LHCN-M2 (cell line): ENCODE results near the gene TOX2. TPM values are rescaled to one million over a fixed set of nuclear protein-coding genes. Genes with fewer than 3 reads are reported as not detected.

Source experiments
- DNase-seq: peaks from one replicate; pipeline ENCODE4 v3.0.0-alpha.2; 2012; ENCODE audit warnings: low read depth
- total RNA-seq: library from RNA; depleted of rRNA; stranded (reverse); fragments of >200 nt; gene quantifications from 2 replicates; pipeline ENCODE4 v1.2.3, GENCODE V29; 2014

TOX2 gene
- total RNA-seq, 1 experiment from 2014 or later: 1.6 TPM

GRCh38 chr20:44057698-44058675 is 143.3 kb downstream of the TOX2 start:
- DNase-seq: no peak

DNA sequence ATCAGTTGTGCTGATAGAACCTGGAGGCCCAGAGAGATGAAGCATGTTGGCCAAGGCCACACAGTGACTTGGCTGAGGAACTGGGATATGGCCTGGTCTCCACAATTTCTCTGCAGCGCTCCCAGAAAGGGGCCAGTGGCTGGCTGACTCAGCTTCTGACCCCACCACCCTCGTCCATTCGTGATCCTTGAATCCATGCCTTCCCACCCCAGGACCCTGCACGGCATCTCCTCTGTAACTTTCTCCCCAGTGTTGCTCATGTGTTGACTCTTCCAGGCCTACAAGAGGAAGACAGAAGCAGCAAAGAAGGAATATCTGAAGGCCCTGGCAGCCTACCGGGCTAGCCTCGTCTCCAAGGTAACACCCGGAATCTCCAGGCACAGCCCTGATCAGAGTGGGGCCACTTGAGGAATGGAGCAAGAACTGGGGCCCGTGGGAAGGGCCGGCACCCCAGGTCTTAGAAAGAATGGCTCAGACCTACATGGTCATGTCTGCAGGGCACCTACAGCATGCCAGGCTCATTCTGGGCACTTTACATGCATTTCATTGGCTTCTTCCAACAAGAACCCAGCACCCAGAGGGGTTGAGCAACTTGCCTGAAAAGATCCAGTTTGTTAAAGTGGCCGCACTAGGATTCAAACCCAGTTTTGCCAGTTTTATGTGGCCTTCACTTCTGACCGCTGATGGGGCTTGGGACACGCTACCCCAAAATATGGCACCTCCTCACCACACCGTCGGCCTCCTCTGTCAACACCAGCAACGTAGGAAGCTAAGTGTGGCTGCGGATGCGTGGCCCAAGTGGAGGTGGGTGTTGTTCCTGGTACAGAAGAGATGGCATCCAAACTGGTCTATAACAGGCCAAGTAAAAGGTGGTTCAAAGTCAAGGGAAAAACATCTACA is 150.1 kb downstream of the TOX2 start:
- no peak for DNase-seq

DNA sequence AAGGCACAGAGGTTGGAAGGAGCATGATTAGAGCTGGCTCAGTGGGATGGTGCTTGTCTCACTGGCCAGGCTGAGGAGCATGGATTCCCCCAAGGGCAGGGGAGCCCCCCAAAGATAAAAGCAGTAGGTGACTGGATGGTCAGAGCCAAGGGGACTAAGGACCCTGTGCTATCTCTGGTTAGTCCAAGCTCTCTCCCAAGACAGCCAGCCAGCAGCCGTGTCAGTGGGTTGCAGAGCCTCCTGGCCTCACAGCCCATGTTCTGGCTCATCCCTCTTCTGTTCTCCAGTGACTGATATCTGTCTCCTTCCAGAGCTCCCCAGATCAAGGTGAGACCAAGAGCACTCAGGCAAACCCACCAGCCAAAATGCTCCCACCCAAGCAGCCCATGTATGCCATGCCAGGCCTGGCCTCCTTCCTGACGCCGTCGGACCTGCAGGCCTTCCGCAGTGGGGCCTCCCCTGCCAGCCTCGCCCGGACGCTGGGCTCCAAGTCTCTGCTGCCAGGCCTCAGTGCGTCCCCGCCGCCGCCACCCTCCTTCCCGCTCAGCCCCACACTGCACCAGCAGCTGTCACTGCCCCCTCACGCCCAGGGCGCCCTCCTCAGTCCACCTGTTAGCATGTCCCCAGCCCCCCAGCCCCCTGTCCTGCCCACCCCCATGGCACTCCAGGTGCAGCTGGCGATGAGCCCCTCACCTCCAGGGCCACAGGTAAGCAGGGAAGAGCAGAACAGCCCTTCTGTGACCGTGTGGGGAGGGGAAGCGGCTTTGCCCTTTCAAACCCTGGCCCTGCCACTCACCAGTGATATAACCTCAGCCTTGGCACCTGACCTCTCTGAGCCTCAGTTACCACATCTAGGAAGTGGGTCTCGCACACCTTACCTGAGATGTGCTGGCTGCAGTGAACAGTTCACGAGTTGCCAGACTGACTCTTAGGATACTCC is 151.0 kb downstream of the TOX2 start:
- DNase-seq: no peak

DNA sequence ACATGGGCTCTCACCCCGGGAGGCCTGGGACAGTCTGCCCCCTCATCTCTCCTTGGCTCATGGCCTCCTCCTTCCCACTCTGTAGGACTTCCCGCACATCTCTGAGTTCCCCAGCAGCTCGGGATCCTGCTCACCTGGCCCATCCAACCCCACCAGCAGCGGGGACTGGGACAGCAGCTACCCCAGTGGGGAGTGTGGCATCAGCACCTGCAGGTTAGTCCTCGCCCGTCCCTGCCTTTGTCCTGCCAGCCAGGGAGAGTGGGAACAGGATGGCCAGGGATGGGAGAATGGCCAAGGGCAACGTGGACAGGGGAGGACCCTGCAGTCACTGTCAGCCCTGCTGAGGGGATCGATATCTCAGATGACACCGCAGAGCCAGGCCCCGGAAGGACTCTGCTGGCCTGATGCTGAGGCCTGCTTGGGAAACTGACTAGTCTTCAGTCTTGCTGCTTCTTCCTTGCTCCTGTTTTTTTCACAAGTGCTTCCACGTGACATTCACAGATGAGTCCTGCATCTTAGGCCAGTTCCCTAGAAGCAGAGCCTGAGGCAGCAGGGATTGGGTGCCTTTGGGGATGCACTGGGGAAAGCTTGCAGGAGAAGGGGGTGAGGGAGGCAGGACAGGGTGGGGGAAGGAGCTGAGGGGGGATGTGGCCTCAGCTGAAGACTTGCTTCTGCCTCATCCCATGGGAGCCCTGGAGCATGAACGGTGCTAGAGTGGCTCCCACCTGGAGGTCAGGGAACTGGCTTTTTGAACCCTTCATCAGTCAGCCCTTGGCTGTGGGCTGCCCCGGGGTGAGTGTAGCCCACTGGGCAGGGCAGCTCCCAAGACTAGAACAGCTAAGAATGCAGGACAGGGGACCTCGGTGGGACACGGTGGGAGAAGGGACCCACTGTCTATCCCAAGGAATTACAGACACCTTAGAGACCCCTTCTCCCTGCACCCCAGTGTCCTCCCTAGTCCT is 152.3 kb downstream of the TOX2 start:
- DNase-seq: no peak

DNA sequence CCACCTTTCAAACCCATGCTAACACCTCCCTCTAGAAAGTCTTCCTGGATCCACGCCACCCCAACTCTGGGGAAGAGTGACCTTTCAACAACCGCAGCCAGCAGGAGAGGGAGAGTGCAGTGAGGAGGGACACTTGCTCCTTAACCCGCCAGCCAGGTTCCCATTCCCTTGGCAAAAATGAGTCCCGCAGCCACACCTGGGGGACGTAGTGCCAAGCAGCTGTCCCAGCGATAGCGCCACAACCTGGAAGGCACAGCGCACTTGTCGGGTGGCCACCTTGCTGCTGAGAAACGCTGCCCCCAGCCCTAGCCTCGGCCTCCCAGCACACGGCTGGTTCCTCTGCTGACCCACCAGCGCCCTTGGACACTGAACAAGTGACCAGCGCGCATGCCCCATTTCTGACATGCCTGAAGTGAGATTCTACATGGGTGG is 153.0 kb downstream of the TOX2 start:
- no peak for DNase-seq

- no peak for DNase-seq
Measured at GRCh38 chr20:44068316-44069201, 153.9 kb downstream of the TOX2 start.

- no peak for DNase-seq
Measured at GRCh38 chr20:44069203-44070011, 154.8 kb downstream of the TOX2 start.

GRCh38 chr20:44070139-44070900 is 155.7 kb downstream of the TOX2 start:
- DNase-seq: no peak

- no peak for DNase-seq
Measured at GRCh38 chr20:44071057-44071456, 156.4 kb downstream of the TOX2 start.

GRCh38 chr20:44071526-44072111 is 157.0 kb downstream of the TOX2 start:
- DNase-seq: no peak

DNA sequence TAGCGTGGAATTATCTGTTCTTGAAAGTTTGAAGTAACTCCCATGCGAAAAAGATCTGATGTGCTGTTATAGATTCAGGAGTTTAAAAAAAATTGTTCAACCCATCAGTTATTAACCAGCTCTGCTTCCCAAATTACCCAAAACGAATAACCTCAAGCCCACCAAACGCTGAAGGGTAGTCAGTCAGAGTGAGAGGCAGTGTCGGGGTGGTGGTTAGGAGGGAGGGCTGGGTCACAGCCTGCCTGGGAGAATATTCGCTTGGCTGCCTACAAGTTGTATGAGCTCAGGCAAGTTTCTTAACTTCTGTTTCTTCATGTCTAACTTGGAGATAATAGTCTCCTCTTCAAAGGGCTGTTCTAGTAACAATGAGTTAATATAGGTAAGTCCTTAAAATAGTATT is 157.7 kb downstream of the TOX2 start:
- DNase-seq: no peak

GRCh38 chr20:44073011-44073674 is 158.5 kb downstream of the TOX2 start:
- DNase-seq: no peak

- DNase-seq: no peak
Measured at GRCh38 chr20:44073675-44074071, 159.0 kb downstream of the TOX2 start.

GRCh38 chr20:44074252-44075151 is 159.8 kb downstream of the TOX2 start:
- DNase-seq: peak; percentile 62
